IPS-18a (cell line): Measurements from ENCODE around the gene RAX.

Experiments used
- H3K27ac ChIP-seq: one replicate; pipeline ENCODE4 v1.5.1; 2013; ENCODE audit warnings: low read length
- H3K27me3 ChIP-seq: one replicate; pipeline ENCODE4 v1.6.1; 2013; ENCODE audit warnings: mild to moderate bottlenecking, low read length; ENCODE audit not compliant: control insufficient read depth, insufficient read depth
- H3K36me3 ChIP-seq: one replicate; pipeline ENCODE4 v1.6.1; 2013; ENCODE audit warnings: low read depth, low read length; ENCODE audit not compliant: control insufficient read depth
- H3K4me1 ChIP-seq: one replicate; pipeline ENCODE4 v1.6.1; 2013; ENCODE audit warnings: low read depth, low read length; ENCODE audit not compliant: control insufficient read depth
- H3K4me3 ChIP-seq: one replicate; pipeline ENCODE4 v1.5.1; 2013; ENCODE audit warnings: low read length
- H3K9ac ChIP-seq: one replicate; pipeline ENCODE4 v1.6.1; 2013; ENCODE audit warnings: mild to moderate bottlenecking, low read length, moderate library complexity
- H3K9me3 ChIP-seq: one replicate; pipeline ENCODE4 v1.6.1; 2013; ENCODE audit warnings: low read depth, low read length; ENCODE audit not compliant: control insufficient read depth

Gene RAX

GRCh38 chr18:59272221-59272888, 899 bp downstream of the RAX start:
- Histone ChIP-seq H3K9me3 (no peaks in the 10 kb centered on the region), H3K4me3 (peak overlapping the region; percentile 63), H3K9ac (no peak overlapping the region), H3K27me3 (peaks cover 98% of the 10 kb centered on the region), H3K4me1 (peaks cover 23% of the 10 kb centered on the region), H3K36me3 (no peaks in the 10 kb centered on the region), H3K27ac (no peak overlapping the region)

- Histone ChIP-seq H3K27ac (no peak overlapping the region), H3K9ac (no peak overlapping the region), H3K4me1 (peaks cover 26% of the 10 kb centered on the region), H3K4me3 (peak overlapping the region; percentile 63), H3K36me3 (no peaks in the 10 kb centered on the region), H3K27me3 (peaks cover 98% of the 10 kb centered on the region), H3K9me3 (no peaks in the 10 kb centered on the region)
Measured at GRCh38 chr18:59271606-59272220, 1.5 kb downstream of the RAX start.

GRCh38 chr18:59270689-59271257, 2.5 kb downstream of the RAX start:
- H3K9me3 ChIP-seq = no peaks in the 10 kb centered on the region
- peaks cover 98% of the 10 kb centered on the region for H3K27me3 ChIP-seq
- no peak overlapping the region for H3K4me3 ChIP-seq
- peaks cover 26% of the 10 kb centered on the region for H3K4me1 ChIP-seq
- no peak overlapping the region for H3K27ac ChIP-seq
- no peaks in the 10 kb centered on the region for H3K36me3 ChIP-seq
- no peak overlapping the region for H3K9ac ChIP-seq

- peaks cover 22% of the 10 kb centered on the region for H3K4me1 ChIP-seq
- no peaks in the 10 kb centered on the region for H3K9me3 ChIP-seq
- H3K27me3 ChIP-seq = peaks cover 98% of the 10 kb centered on the region
- no peaks in the 10 kb centered on the region for H3K36me3 ChIP-seq
- H3K4me3 ChIP-seq = peak overlapping the region; percentile 71
- H3K27ac ChIP-seq = no peak overlapping the region
- peak overlapping the region; percentile 16 for H3K9ac ChIP-seq
Measured at GRCh38 chr18:59269563-59270119, 3.6 kb downstream of the RAX start.

GRCh38 chr18:59268721-59269562, 4.3 kb downstream of the RAX start:
- Histone ChIP-seq H3K9me3 (no peaks in the 10 kb centered on the region), H3K36me3 (no peaks in the 10 kb centered on the region), H3K27me3 (peaks cover 98% of the 10 kb centered on the region), H3K27ac (no peak overlapping the region), H3K9ac (peak overlapping the region; percentile 16), H3K4me3 (peak overlapping the region; percentile 71), H3K4me1 (peaks cover 19% of the 10 kb centered on the region)

GRCh38 chr18:59268127-59268720, 5.0 kb downstream of the RAX start:
- Histone ChIP-seq H3K4me3 (peak overlapping the region; percentile 55), H3K27ac (no peak overlapping the region), H3K9me3 (no peaks in the 10 kb centered on the region), H3K4me1 (peaks cover 22% of the 10 kb centered on the region), H3K27me3 (peaks cover 98% of the 10 kb centered on the region), H3K9ac (no peak overlapping the region), H3K36me3 (no peaks in the 10 kb centered on the region)

- H3K4me1 ChIP-seq = peaks cover 22% of the 10 kb centered on the region
- peaks cover 98% of the 10 kb centered on the region for H3K27me3 ChIP-seq
- H3K36me3 ChIP-seq = no peaks in the 10 kb centered on the region
- no peaks in the 10 kb centered on the region for H3K9me3 ChIP-seq
- no peak overlapping the region for H3K27ac ChIP-seq
- peak overlapping the region; percentile 55 for H3K4me3 ChIP-seq
- no peak overlapping the region for H3K9ac ChIP-seq
Measured at GRCh38 chr18:59267503-59268126, 5.6 kb downstream of the RAX start.

GRCh38 chr18:59266886-59267502, 6.3 kb downstream of the RAX start:
- no peaks in the 10 kb centered on the region for H3K9me3 ChIP-seq
- H3K4me3 ChIP-seq = peak overlapping the region; percentile 55
- no peak overlapping the region for H3K27ac ChIP-seq
- peaks cover 95% of the 10 kb centered on the region for H3K27me3 ChIP-seq
- no peak overlapping the region for H3K9ac ChIP-seq
- H3K4me1 ChIP-seq = peaks cover 19% of the 10 kb centered on the region
- H3K36me3 ChIP-seq = no peaks in the 10 kb centered on the region

GRCh38 chr18:59266459-59266858, 6.8 kb downstream of the RAX start:
- Histone ChIP-seq H3K4me3 (no peak overlapping the region), H3K27me3 (peaks cover 90% of the 10 kb centered on the region), H3K4me1 (peaks cover 17% of the 10 kb centered on the region), H3K36me3 (no peaks in the 10 kb centered on the region), H3K27ac (no peak overlapping the region), H3K9me3 (no peaks in the 10 kb centered on the region), H3K9ac (no peak overlapping the region)

- no peak overlapping the region for H3K9ac ChIP-seq
- peaks cover 85% of the 10 kb centered on the region for H3K27me3 ChIP-seq
- H3K27ac ChIP-seq = no peak overlapping the region
- H3K4me1 ChIP-seq = peaks cover 17% of the 10 kb centered on the region
- H3K36me3 ChIP-seq = no peaks in the 10 kb centered on the region
- no peaks in the 10 kb centered on the region for H3K9me3 ChIP-seq
- H3K4me3 ChIP-seq = no peak overlapping the region
Measured at GRCh38 chr18:59265974-59266369, 7.3 kb downstream of the RAX start.
